Panc1 (cell line): ENCODE measurements around the gene PDCD4. TPM values are rescaled to one million over a fixed set of nuclear protein-coding genes. Genes with fewer than 3 reads are reported as not detected.

ENCODE experiments used
- ATAC-seq: fragments of 200-7000 bp; cut with Tn5 transposase; 2 replicates; pipeline ENCODE4 v1.9.1; 2020; ENCODE audit warnings: mild to moderate bottlenecking, moderate library complexity
- BruUV-seq: library from RNA; stranded (reverse); fragments of 400-500 nt; replicated peaks from 2 replicates; lab custom pipeline; 2021; lab: Mats Ljungman, UMichigan
- CTCF ChIA-PET: fragments of 300-600 bp; sonication (Branson Sonifier 250); formaldehyde crosslinking; loops from one replicate; lab custom pipeline; 2022; ENCODE audit warnings: antibody characterized with exemption; lab: Charles Lee
- POLR2A ChIA-PET: fragments of 300-600 bp; sonication (Branson Sonifier 250); formaldehyde crosslinking; loops from one replicate; lab custom pipeline; 2022; ENCODE audit warnings: antibody characterized with exemption; lab: Charles Lee
- DNase-seq: peaks from one replicate; pipeline ENCODE4 v3.0.0-alpha.2; 2010; ENCODE audit warnings: low read depth, low spot score
- H3K27ac ChIP-seq: 2 replicates; pipeline ENCODE4 v1.5.1; 2011; ENCODE audit warnings: mild to moderate bottlenecking, low read length, inconsistent platforms
- H3K27me3 ChIP-seq: fragments of 200-500 bp; sonication (Bioruptor generic); 2 replicates; pipeline ENCODE4 v1.6.0; 2014; ENCODE audit warnings: low read length, inconsistent platforms; ENCODE audit not compliant: control insufficient read depth, insufficient read depth
- H3K36me3 ChIP-seq: fragments of 200-500 bp; sonication (Bioruptor generic); 2 replicates; pipeline ENCODE4 v1.5.1; 2014; ENCODE audit warnings: inconsistent platforms, mild to moderate bottlenecking, low read length, moderate library complexity; ENCODE audit not compliant: control insufficient read depth, insufficient read depth
- H3K4me1 ChIP-seq: 2 replicates; pipeline ENCODE4 v1.5.1; 2011; ENCODE audit warnings: inconsistent platforms, mild to moderate bottlenecking, low read length, moderate library complexity; ENCODE audit not compliant: control insufficient read depth, insufficient read depth
- H3K4me3 ChIP-seq, 2 experiments: 2 replicates each; pipeline ENCODE4 v1.5.1; 2011 to 2012; ENCODE audit warnings: low read depth in 2 of 2, low read length in 2 of 2, mild to moderate bottlenecking in 2 of 2, inconsistent platforms in 1 of 2, moderate library complexity in 1 of 2
- H3K9me3 ChIP-seq: fragments of 200-500 bp; sonication (Bioruptor generic); 2 replicates; pipeline ENCODE4 v1.5.1; 2014; ENCODE audit warnings: low read depth, mild to moderate bottlenecking, inconsistent platforms, low read length, moderate library complexity; ENCODE audit not compliant: control insufficient read depth, insufficient read depth
- POLR2AphosphoS5 ChIP-seq: IDR thresholded peaks from 2 replicates; pipeline ENCODE4 v1.6.1; 2012; ENCODE audit warnings: mild to moderate bottlenecking, low read depth, low read length, moderate library complexity
- SIN3A ChIP-seq: IDR thresholded peaks from 2 replicates; pipeline ENCODE4 v1.6.1; 2012; ENCODE audit warnings: low read depth, mild to moderate bottlenecking, low read length, moderate library complexity, borderline replicate concordance; ENCODE audit not compliant: insufficient read depth
- TCF7L2 ChIP-seq: IDR thresholded peaks from 2 replicates; pipeline ENCODE4 v1.6.1; 2011; ENCODE audit warnings: mild to moderate bottlenecking, low read depth, low read length, inconsistent platforms
- in situ Hi-C: cut with HindIII; loops from 2 replicates; pipeline ENCODE4 v1.10.0; 2016; ENCODE audit warnings: low sequenced_read_pairs, low pct_unique_long_range_greater_than_20kb
- intact Hi-C: fragments of 100-400 bp; cut with micrococcal nuclease; formaldehyde crosslinking; loops from one replicate; pipeline ENCODE4 v1.10.0; 2022; ENCODE audit not compliant: unreplicated experiment
- total RNA-seq: library from RNA; stranded (reverse); gene quantifications from one replicate; pipeline ENCODE4 v1.2.1, GENCODE V29; 2021; ENCODE audit not compliant: unreplicated experiment
- TF ChIP-seq, protein P1 (sequence below): fragments of 450-650 bp; IDR thresholded peaks from 2 replicates; pipeline ENCODE4 v1.5.1; 2017; ENCODE audit warnings: mild to moderate bottlenecking
- TF ChIP-seq, protein P2 (sequence below), 2 experiments: IDR thresholded peaks; 2 replicates each; pipeline ENCODE4 v1.6.1; 2011 to 2012; ENCODE audit warnings: low read depth in 2 of 2, control low read depth in 1 of 2, low read length in 1 of 2, mild to moderate bottlenecking in 1 of 2, moderate library complexity in 1 of 2; ENCODE audit not compliant: insufficient read depth in 1 of 2

Gene PDCD4
- total RNA-seq, 1 experiment from 2014 or later: 33.6 TPM

DNA sequence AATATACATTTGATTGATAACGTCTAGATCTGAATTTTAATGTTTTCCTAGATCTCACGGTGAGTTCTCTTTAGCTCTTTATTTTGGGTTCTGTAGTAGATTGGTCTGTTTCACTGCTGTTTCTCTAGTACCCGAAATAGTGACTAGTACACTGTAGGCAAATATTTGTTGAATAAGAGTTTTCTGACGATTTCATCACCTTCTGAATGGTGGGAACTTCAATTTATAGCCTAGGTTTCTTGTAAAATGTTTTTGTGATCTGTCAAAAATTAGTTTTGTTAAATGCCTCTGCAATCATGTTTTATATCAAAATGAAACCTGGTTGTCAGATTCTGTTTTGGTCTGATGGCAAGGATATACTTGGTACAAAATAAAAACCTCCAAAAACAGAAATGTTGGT lies 10.2 kb downstream of the PDCD4 start:
- in situ Hi-C loops (no loop called here), intact Hi-C loops (no loop called here)
- ATAC-seq (no peak), DNase-seq (no peak)
- POLR2A ChIA-PET: interaction anchor here (0.6 kb wide), 1 partner anchor 1589 kb away, joined by 3 read pairs; no protein-coding TSS in a partner anchor
- TF ChIP-seq SIN3A (no peak), POLR2AphosphoS5 (no peak), TCF7L2 (no peak)
- TF ChIP-seq, protein P1, sequence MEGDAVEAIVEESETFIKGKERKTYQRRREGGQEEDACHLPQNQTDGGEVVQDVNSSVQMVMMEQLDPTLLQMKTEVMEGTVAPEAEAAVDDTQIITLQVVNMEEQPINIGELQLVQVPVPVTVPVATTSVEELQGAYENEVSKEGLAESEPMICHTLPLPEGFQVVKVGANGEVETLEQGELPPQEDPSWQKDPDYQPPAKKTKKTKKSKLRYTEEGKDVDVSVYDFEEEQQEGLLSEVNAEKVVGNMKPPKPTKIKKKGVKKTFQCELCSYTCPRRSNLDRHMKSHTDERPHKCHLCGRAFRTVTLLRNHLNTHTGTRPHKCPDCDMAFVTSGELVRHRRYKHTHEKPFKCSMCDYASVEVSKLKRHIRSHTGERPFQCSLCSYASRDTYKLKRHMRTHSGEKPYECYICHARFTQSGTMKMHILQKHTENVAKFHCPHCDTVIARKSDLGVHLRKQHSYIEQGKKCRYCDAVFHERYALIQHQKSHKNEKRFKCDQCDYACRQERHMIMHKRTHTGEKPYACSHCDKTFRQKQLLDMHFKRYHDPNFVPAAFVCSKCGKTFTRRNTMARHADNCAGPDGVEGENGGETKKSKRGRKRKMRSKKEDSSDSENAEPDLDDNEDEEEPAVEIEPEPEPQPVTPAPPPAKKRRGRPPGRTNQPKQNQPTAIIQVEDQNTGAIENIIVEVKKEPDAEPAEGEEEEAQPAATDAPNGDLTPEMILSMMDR: no peak
- TF ChIP-seq, protein P2, sequence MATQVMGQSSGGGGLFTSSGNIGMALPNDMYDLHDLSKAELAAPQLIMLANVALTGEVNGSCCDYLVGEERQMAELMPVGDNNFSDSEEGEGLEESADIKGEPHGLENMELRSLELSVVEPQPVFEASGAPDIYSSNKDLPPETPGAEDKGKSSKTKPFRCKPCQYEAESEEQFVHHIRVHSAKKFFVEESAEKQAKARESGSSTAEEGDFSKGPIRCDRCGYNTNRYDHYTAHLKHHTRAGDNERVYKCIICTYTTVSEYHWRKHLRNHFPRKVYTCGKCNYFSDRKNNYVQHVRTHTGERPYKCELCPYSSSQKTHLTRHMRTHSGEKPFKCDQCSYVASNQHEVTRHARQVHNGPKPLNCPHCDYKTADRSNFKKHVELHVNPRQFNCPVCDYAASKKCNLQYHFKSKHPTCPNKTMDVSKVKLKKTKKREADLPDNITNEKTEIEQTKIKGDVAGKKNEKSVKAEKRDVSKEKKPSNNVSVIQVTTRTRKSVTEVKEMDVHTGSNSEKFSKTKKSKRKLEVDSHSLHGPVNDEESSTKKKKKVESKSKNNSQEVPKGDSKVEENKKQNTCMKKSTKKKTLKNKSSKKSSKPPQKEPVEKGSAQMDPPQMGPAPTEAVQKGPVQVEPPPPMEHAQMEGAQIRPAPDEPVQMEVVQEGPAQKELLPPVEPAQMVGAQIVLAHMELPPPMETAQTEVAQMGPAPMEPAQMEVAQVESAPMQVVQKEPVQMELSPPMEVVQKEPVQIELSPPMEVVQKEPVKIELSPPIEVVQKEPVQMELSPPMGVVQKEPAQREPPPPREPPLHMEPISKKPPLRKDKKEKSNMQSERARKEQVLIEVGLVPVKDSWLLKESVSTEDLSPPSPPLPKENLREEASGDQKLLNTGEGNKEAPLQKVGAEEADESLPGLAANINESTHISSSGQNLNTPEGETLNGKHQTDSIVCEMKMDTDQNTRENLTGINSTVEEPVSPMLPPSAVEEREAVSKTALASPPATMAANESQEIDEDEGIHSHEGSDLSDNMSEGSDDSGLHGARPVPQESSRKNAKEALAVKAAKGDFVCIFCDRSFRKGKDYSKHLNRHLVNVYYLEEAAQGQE (IDR thresholded peaks at IDR 0.05; ENCODE audit: insufficient read depth in 1 of 2, low read depth in 2 of 2, low read length in 1 of 2): no peak
- Histone ChIP-seq H3K9me3 (no peaks in the 10 kb centered on the region), H3K27me3 (no peaks in the 10 kb centered on the region), H3K36me3 (0 out of 2 replicates have a peak, but pooled peaks cover 1% of the 10 kb centered on the region), H3K4me3 (no peak overlapping the region), H3K27ac (no peak overlapping the region), H3K4me1 (peaks cover 11% of the 10 kb centered on the region; the same call in 1 of the 2 replicates)
- CTCF ChIA-PET: interaction anchor here (0.6 kb wide), 1 partner anchor 9 kb away, joined by 3 read pairs; no protein-coding TSS in a partner anchor
- no TSS peak for BruUV-seq

DNA sequence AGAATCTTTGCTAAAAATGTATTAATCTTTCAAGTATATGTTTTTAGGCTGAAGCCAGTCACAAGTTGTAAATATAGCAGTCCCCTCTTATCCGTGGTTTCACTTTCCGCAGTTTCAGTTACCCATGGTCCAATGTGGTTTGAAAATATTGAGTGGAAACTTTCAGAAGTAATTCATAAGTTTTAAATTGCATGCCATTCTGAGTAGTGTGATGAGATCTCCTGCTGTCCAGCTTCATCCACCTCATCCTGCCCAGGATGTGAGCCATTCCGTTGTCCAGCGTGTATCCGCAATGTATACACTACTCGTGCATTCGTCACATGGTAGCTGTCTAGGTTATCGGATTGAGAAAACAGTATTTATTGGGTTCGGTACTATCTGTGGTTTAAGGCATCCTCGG lies 12.2 kb downstream of the PDCD4 start:
- H3K4me3 ChIP-seq: peak overlapping the region; percentile 29 to 43
- TF ChIP-seq, protein P1: no peak
- TF ChIP-seq SIN3A: no peak
- TF ChIP-seq POLR2AphosphoS5: no peak
- TF ChIP-seq TCF7L2: no peak
- TF ChIP-seq, protein P2 (IDR thresholded peaks at IDR 0.05; ENCODE audit: insufficient read depth in 1 of 2, low read depth in 2 of 2, low read length in 1 of 2): no peak
- POLR2A ChIA-PET: interaction anchor here (1.5 kb wide), 1 partner anchor 12 kb away, joined by 17 read pairs; the partner anchor contains the start of gene PDCD4
- intact Hi-C loops (no loop called here), in situ Hi-C loops (no loop called here)
- DNase-seq: no peak
- H3K36me3 ChIP-seq: no peaks in the 10 kb centered on the region
- no peaks in the 10 kb centered on the region for H3K9me3 ChIP-seq
- H3K27me3 ChIP-seq: no peaks in the 10 kb centered on the region
- H3K4me1 ChIP-seq: peaks cover 11% of the 10 kb centered on the region; the same call in 1 of the 2 replicates
- H3K27ac ChIP-seq: peak overlapping the region; percentile 75
- no TSS peak for BruUV-seq
- CTCF ChIA-PET: no interaction called here
- peak; percentile 93 for ATAC-seq
